ENCODE measurements around the gene ATP8B3. TPM values are rescaled to one million over a fixed set of nuclear protein-coding genes. Genes with fewer than 3 reads are reported as not detected.
"Not testable (repeated sequence)": the region's sequence is repeated elsewhere in the genome, so short reads cannot be mapped to it uniquely, and the experiment has no call there.

The ATP8B3 gene
- total RNA-seq, 1 donor: 0.86 TPM

- no peak for DNase-seq (ENCODE audit: low read depth)
- no peak for TF ChIP-seq CTCF (IDR thresholded peaks at IDR 0.05; ENCODE audit: insufficient read depth, low read depth, low read length)
- H3K4me3 ChIP-seq (ENCODE audit: low read depth, low read length): no peak overlapping the region
Measured at GRCh38 chr19:1804858-1805257, 7.2 kb downstream of the ATP8B3 start.

- H3K4me3 ChIP-seq (ENCODE audit: low read depth, low read length): no peak overlapping the region
- no peak for DNase-seq (ENCODE audit: low read depth)
- TF ChIP-seq CTCF (IDR thresholded peaks at IDR 0.05; ENCODE audit: insufficient read depth, low read depth, low read length): no peak
Measured at GRCh38 chr19:1799695-1800342, 12.3 kb downstream of the ATP8B3 start.

- not testable (repeated sequence) for DNase-seq (ENCODE audit: low read depth); H3K4me3 ChIP-seq (ENCODE audit: low read depth, low read length)
Measured at GRCh38 chr19:1797313-1797712, 14.8 kb downstream of the ATP8B3 start.

GRCh38 chr19:1796395-1797142 is 15.5 kb downstream of the ATP8B3 start:
- TF ChIP-seq CTCF (IDR thresholded peaks at IDR 0.05; ENCODE audit: insufficient read depth, low read depth, low read length): no peak
- no peak for DNase-seq (ENCODE audit: low read depth)
- H3K4me3 ChIP-seq (ENCODE audit: low read depth, low read length): no peak overlapping the region

- no peak overlapping the region for H3K4me3 ChIP-seq (ENCODE audit: low read depth, low read length)
- no peak for TF ChIP-seq CTCF (IDR thresholded peaks at IDR 0.05; ENCODE audit: insufficient read depth, low read depth, low read length)
- no peak for DNase-seq (ENCODE audit: low read depth)
Measured at GRCh38 chr19:1794424-1795172, 17.5 kb downstream of the ATP8B3 start.

- TF ChIP-seq CTCF (IDR thresholded peaks at IDR 0.05; ENCODE audit: insufficient read depth, low read depth, low read length): no peak
- no peak overlapping the region for H3K4me3 ChIP-seq (ENCODE audit: low read depth, low read length)
- DNase-seq (ENCODE audit: low read depth): no peak
Measured at GRCh38 chr19:1791879-1792278, 20.2 kb downstream of the ATP8B3 start.
